Neuron (in vitro differentiated cells): ENCODE results near the gene ITGB5.

Experiments used
- H2AFZ ChIP-seq: one replicate; pipeline ENCODE4 v1.6.1; 2013; ENCODE audit warnings: low read depth, mild to moderate bottlenecking, inconsistent platforms, low read length, moderate library complexity
- H3K27me3 ChIP-seq: one replicate; pipeline ENCODE4 v1.6.1; 2013; ENCODE audit warnings: low read length; ENCODE audit not compliant: insufficient read depth
- H3K36me3 ChIP-seq: one replicate; pipeline ENCODE4 v1.6.1; 2013; ENCODE audit warnings: low read length; ENCODE audit not compliant: insufficient read depth
- H3K4me1 ChIP-seq: one replicate; pipeline ENCODE4 v1.6.1; 2013; ENCODE audit warnings: low read length; ENCODE audit not compliant: insufficient read depth
- H3K4me3 ChIP-seq: 2 replicates; pipeline ENCODE4 v1.5.1; 2013; ENCODE audit warnings: mild to moderate bottlenecking, low read length, moderate library complexity
- H3K9me3 ChIP-seq: one replicate; pipeline ENCODE4 v1.6.1; 2013; ENCODE audit warnings: low read length

ITGB5 gene

DNA sequence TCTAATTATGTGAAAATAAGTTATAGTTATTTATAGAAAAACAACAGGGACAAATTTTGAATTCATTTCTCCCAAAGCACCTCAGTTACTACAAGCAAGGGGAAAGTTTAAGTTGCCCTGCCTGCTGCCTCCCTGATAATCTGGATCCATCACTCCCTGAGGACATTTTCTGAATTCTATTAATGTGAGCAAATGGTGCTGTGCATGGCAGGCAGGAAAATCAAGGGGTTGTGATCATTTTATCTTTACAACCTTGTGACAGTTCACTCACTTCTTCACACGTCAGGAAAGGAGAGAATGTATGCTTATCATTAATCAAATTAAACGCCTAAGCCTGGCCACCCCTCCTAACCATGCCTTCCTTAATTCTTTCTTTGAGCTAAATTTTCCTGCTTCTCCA, 39.3 kb downstream of the ITGB5 start:
- no peaks in the 10 kb centered on the region for H3K9me3 ChIP-seq
- H3K36me3 ChIP-seq = no peaks in the 10 kb centered on the region
- no peaks in the 10 kb centered on the region for H3K27me3 ChIP-seq
- no peaks in the 10 kb centered on the region for H3K4me1 ChIP-seq
- no peak overlapping the region for H3K4me3 ChIP-seq
- H2AFZ ChIP-seq = no peak overlapping the region

DNA sequence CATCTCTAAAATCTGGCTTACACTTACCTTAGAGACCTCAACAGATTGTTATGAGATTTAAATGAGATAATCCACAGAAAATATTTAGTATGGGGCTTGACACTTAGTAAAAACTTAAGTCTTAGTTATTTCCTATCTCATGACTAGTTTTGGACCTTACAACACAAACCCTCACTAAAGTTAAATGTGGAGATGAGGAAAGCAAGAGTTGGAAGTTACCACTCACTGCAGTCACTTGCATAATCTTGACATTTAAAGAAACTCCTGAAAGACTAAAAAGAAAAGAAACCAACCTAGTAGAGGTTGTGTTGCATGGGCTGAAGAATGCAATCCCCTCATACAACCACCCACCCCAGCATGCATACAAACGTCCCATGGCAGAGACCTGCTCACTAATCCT, 40.1 kb downstream of the ITGB5 start:
- no peak overlapping the region for H3K4me3 ChIP-seq
- H3K9me3 ChIP-seq = no peaks in the 10 kb centered on the region
- H3K4me1 ChIP-seq = no peaks in the 10 kb centered on the region
- H2AFZ ChIP-seq = no peak overlapping the region
- no peaks in the 10 kb centered on the region for H3K27me3 ChIP-seq
- no peaks in the 10 kb centered on the region for H3K36me3 ChIP-seq

DNA sequence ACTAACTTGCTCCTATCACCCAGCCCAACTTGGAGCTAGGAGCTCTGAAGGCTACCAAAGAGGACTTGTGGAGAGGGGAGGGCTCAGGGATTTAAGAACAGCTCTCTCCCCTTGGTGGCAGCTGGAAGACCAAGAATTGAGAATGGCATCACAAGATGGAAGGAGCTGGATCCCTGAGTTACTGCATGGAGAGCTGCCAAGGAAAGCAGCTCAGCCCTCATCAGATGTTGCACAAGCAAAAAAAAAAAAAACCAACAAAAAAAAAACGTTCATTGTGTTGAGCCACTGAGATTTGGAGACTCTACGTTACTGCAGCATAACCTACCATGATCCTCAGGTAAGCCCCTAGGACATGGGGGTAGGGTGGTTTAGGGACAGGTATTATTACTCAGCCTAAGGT, 41.0 kb downstream of the ITGB5 start:
- Histone ChIP-seq H3K36me3 (no peaks in the 10 kb centered on the region), H2AFZ (no peak overlapping the region), H3K27me3 (no peaks in the 10 kb centered on the region), H3K4me3 (no peak overlapping the region), H3K4me1 (no peaks in the 10 kb centered on the region), H3K9me3 (no peaks in the 10 kb centered on the region)

DNA sequence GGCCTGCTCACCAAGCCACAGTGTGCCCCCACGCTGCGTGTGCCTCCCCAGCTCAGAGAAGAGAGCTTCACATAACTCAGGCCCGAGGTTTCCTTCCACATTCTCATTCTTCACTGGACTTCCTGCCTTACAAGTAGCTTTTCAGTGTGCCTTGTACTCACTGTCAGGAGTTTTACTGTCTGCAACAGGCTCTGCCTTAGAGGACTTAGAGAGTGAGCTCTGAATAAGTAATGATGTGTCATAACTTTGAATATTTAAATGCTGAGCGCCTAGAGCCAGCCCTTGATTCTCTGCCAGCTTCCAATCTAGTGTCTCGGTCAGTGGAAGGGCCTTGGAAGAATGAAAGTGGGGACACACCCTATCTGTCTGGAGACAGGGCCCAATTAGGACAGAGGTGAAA, 41.8 kb downstream of the ITGB5 start:
- no peak overlapping the region for H3K4me3 ChIP-seq
- no peak overlapping the region for H2AFZ ChIP-seq
- H3K9me3 ChIP-seq = no peaks in the 10 kb centered on the region
- no peaks in the 10 kb centered on the region for H3K27me3 ChIP-seq
- H3K4me1 ChIP-seq = no peaks in the 10 kb centered on the region
- no peaks in the 10 kb centered on the region for H3K36me3 ChIP-seq

- Histone ChIP-seq H3K36me3 (no peaks in the 10 kb centered on the region), H3K27me3 (no peaks in the 10 kb centered on the region), H3K4me1 (no peaks in the 10 kb centered on the region), H3K4me3 (no peak overlapping the region), H3K9me3 (no peaks in the 10 kb centered on the region), H2AFZ (no peak overlapping the region)
Measured at GRCh38 chr3:124843506-124844177, 43.5 kb downstream of the ITGB5 start.

DNA sequence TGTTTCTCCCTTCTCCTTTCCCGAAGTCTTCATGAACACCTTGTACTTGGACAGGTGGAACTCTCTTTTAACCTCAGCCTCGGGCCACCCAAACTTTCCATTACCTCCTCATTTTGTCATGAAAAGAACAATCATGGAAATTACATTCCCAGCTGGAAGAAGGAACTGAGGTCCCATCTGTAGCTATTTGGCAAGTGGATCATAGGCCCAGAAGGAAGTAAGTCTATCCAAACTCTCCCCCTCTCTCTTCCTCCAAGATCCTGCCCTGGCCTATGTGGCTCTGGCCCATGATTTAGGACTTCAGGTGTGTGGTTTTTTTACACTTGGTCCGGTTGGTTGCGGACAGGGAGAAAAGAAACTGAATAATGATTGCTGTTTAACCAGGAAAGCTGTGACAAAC, 44.1 kb downstream of the ITGB5 start:
- H3K4me1 ChIP-seq = peaks cover 1% of the 10 kb centered on the region
- no peaks in the 10 kb centered on the region for H3K27me3 ChIP-seq
- no peak overlapping the region for H3K4me3 ChIP-seq
- H2AFZ ChIP-seq = no peak overlapping the region
- no peaks in the 10 kb centered on the region for H3K9me3 ChIP-seq
- no peaks in the 10 kb centered on the region for H3K36me3 ChIP-seq

DNA sequence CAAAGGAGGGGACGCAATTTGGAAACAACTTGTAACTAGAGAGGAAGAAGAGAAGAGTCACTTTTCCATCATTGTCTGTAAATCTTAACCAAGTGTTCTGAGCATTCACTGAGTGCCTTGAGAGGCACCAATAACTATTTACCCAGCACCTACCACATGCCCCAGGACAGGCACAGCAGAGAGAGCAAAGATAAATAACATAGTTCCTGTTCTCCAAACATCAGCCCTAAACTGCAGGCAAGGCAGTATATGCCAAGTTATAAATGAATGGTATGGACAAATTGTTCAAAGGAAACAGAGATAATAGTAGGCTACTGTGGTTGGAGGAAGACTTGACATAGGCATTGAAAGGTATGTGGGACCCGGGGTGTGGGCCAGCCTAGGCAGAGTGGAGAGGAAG, 45.6 kb downstream of the ITGB5 start:
- H3K9me3 ChIP-seq = no peaks in the 10 kb centered on the region
- no peak overlapping the region for H3K4me3 ChIP-seq
- no peak overlapping the region for H2AFZ ChIP-seq
- H3K36me3 ChIP-seq = no peaks in the 10 kb centered on the region
- peaks cover 14% of the 10 kb centered on the region for H3K4me1 ChIP-seq
- no peaks in the 10 kb centered on the region for H3K27me3 ChIP-seq

GRCh38 chr3:124840331-124840730, 46.8 kb downstream of the ITGB5 start:
- Histone ChIP-seq H3K9me3 (no peaks in the 10 kb centered on the region), H3K4me1 (peaks cover 14% of the 10 kb centered on the region), H2AFZ (no peak overlapping the region), H3K4me3 (no peak overlapping the region), H3K36me3 (no peaks in the 10 kb centered on the region), H3K27me3 (no peaks in the 10 kb centered on the region)

DNA sequence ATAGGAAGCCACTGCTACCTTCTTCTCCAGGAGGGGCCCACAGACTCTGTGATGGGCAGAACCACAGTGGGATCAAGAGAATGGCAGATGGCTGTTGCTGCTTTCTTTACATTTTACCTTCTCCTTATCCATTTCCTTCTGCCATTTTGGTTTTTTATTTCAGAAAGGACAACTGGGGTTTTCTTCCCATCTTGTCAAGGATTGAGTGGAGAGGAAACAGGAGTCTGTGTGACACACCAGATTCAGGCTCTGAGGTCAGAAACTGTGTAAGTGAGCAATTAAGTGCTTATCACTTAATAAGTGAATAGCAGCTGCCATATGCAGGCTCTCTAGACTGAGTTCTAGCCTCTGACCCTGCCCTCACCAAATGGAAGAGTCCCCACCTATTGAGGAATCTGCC, 47.3 kb downstream of the ITGB5 start:
- H3K27me3 ChIP-seq = no peaks in the 10 kb centered on the region
- no peak overlapping the region for H2AFZ ChIP-seq
- no peak overlapping the region for H3K4me3 ChIP-seq
- H3K36me3 ChIP-seq = no peaks in the 10 kb centered on the region
- H3K4me1 ChIP-seq = peaks cover 14% of the 10 kb centered on the region
- no peaks in the 10 kb centered on the region for H3K9me3 ChIP-seq

- Histone ChIP-seq H3K4me1 (peaks cover 14% of the 10 kb centered on the region), H3K36me3 (no peaks in the 10 kb centered on the region), H2AFZ (no peak overlapping the region), H3K9me3 (no peaks in the 10 kb centered on the region), H3K4me3 (no peak overlapping the region), H3K27me3 (no peaks in the 10 kb centered on the region)
Measured at GRCh38 chr3:124838963-124839362, 48.2 kb downstream of the ITGB5 start.

GRCh38 chr3:124837730-124838186, 49.4 kb downstream of the ITGB5 start:
- H3K4me1 ChIP-seq = peaks cover 14% of the 10 kb centered on the region
- no peak overlapping the region for H3K4me3 ChIP-seq
- no peaks in the 10 kb centered on the region for H3K36me3 ChIP-seq
- no peaks in the 10 kb centered on the region for H3K27me3 ChIP-seq
- no peaks in the 10 kb centered on the region for H3K9me3 ChIP-seq
- H2AFZ ChIP-seq = no peak overlapping the region

DNA sequence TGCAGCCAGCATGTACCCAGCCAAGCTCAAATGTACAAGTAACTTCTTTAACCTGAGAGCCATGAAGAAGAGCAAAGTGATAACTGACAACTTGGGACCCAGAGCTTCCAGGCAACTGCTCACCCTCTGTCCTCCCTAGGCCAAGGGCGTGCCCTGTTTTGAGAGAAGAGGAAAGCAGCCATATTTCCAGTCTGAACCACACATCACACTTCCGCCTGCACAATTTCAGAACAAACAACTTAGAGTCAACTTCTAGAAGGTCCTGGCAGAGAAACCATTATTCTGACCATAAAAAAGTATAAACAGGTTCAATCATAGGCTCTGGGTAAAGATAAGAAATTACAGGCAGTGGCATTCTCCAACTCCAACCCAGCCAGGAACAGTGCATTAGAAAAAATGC, 50.1 kb downstream of the ITGB5 start:
- no peaks in the 10 kb centered on the region for H3K9me3 ChIP-seq
- no peak overlapping the region for H3K4me3 ChIP-seq
- peaks cover 14% of the 10 kb centered on the region for H3K4me1 ChIP-seq
- H3K36me3 ChIP-seq = no peaks in the 10 kb centered on the region
- no peaks in the 10 kb centered on the region for H3K27me3 ChIP-seq
- no peak overlapping the region for H2AFZ ChIP-seq

- Histone ChIP-seq H3K4me3 (no peak overlapping the region), H3K9me3 (no peaks in the 10 kb centered on the region), H3K36me3 (no peaks in the 10 kb centered on the region), H3K27me3 (no peaks in the 10 kb centered on the region), H3K4me1 (peaks cover 14% of the 10 kb centered on the region), H2AFZ (no peak overlapping the region)
Measured at GRCh38 chr3:124836448-124836847, 50.7 kb downstream of the ITGB5 start.
